ENCODE measurements around the gene SLC9A2.

The SLC9A2 gene

DNA sequence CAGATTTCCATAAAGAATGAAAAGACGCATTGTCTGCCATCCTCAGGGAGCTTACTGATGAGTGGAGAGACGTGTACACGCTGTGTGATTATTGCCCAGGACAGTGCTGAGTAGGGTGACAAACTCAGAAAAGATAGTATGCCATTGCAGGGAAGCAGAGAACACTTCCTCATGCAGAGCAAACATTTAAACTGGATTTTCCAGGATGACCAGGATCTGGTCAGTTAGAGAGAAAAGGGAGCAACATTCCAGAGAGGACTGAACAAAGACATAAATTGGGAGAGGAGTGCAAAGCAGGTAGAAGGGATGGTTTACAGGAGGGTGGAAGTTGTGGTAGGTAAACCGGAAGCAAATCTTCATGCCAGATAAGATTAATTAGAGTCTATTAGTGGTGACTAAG is 2.3 kb downstream of the SLC9A2 start:
- no peak for DNase-seq

GRCh38 chr2:102622646-102623045 is 3.3 kb downstream of the SLC9A2 start:
- no peak for DNase-seq

GRCh38 chr2:102630458-102630857 is 11.1 kb downstream of the SLC9A2 start:
- no peak for DNase-seq

GRCh38 chr2:102632380-102633175 is 13.2 kb downstream of the SLC9A2 start:
- no peak for DNase-seq

DNA sequence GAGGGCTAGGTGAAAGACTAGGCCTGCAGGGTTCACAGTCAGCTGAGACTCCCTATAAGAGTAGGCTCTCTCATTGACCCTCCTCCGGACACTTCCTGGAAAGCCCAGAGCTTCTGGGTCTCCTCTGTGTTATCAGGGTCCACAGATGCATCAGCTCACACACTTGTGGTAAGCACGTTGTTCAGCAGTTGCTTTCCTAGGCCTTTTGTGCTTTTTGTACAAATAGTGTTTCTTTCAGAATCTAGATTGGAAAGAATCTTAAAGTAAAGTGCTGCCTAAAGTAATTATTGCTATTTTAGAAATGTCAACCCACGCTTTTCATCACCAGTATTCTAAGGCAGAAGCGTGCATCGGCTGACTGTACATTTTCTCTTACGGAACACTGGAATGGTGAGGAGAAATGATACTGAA is 15.5 kb downstream of the SLC9A2 start:
- DNase-seq = no peak

DNA sequence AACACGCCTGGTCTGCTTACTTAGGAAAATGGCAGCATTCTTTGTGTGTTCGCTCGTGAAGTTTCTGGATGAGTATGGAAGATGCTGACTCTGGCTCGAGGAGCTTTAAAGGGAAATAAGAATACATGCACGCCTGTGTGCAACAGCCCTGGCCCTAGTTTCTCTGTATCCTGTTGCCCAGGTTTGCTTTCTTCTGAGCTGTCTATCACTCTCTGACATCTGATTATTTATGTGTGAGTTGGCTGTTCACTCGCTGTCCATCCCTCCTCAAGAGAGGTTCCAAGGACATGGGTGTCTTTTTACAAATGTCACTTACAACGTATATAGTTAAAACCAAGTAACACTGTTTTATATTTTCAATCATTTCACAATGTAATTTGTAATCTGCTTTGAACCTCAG is 16.0 kb downstream of the SLC9A2 start:
- no peak for DNase-seq

GRCh38 chr2:102636283-102636907 is 17.0 kb downstream of the SLC9A2 start:
- DNase-seq = no peak

- DNase-seq = no peak
Observed at GRCh38 chr2:102637358-102637757, 18.0 kb downstream of the SLC9A2 start.

DNA sequence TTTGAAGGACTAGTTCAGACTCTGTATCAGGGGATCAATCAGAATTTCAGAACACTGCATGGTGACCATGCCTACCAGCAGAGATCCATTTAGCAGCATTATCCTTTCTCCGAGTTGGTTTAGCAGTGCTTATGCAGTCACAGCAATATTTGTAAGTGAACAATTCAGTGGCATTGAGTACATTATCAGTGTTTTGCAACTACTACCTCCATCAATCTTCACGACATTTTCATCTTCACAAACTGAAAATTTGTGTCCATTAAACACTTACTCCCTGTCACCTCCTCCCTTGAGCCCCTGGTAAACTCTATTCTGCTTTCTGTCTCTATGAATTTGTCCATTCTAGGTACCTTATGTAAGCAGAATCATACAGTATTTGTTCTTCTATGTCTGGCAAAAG is 20.1 kb downstream of the SLC9A2 start:
- DNase-seq = no peak

DNA sequence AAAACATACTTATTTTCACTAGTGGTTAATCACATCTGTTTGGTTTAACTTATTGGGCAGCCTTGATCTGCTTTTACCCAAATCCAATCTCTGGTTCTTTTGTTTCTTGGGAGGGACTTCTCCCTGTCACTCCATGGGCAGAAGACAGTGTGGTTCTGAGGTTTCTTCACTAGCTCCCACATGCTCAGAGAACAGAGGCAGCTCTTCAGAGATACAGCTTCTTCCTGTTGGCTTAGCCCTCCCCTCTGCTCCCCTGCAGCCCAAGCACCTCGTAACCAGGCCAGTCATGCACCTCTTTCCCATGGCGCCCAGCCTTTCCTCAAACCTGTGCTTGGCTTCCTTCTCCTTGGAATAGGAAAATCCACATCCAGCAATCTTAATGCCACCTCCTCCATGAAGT is 32.8 kb downstream of the SLC9A2 start:
- DNase-seq = no peak

DNA sequence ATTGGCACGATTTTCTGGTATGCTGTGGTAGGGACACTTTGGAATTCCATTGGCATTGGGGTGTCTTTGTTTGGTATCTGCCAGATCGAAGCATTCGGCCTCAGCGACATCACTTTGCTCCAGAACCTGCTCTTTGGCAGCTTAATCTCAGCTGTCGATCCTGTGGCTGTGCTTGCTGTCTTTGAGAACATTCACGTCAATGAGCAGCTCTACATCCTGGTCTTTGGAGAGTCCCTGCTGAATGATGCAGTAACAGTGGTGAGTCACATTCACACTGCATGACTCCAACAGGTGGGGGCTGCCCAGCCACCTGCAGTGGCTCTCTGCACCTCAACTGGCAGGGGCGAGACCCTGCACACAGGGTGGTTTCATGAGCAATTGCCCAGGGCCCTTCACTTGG is 38.4 kb downstream of the SLC9A2 start:
- DNase-seq = no peak

GRCh38 chr2:102660070-102660469 is 40.7 kb downstream of the SLC9A2 start:
- no peak for DNase-seq

- no peak for DNase-seq
Observed at GRCh38 chr2:102660574-102660973, 41.2 kb downstream of the SLC9A2 start.

GRCh38 chr2:102661846-102662245 is 42.5 kb downstream of the SLC9A2 start:
- DNase-seq = no peak

DNA sequence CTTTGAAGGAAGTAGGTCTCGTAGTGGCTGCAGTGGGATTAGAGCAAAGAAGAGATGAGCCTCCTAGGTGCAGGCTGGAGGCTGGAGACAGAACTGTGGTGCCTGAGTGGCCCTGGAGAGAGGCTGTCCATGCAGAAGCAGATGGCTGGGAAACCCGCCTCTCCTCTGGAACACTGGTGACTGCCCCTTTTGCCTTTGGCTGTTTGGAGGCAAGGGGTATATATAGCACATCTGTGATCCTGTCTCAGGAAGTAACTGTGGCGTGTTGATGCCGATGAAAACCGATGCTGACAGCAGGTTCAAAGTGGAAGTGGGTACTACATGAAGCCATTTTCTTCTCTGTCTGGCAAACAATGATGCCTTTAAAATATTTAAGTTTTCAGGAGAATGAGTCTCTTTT is 43.5 kb downstream of the SLC9A2 start:
- DNase-seq = no peak

- DNase-seq = no peak
Observed at GRCh38 chr2:102663381-102663780, 44.0 kb downstream of the SLC9A2 start.

- DNase-seq = no peak
Observed at GRCh38 chr2:102664471-102664909, 45.1 kb downstream of the SLC9A2 start.

DNA sequence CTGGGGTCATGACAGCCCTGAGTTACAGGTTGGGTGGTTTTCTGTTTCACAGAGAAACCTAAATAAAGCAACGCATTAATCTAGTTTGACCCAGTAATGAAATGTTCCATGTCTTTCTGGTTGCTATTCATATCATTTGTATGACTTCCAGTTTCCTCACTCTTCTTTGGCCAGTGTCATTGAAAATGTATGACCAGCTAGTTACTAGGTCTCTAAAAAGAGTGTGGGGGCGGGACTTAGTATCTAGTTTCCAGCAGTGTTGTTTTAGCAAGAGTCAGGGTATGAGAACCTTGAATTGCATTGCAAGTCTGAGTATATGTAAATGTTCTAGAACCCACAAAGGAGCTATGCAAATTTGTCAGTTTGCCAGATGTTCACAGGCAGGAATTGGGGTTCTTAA is 47.7 kb downstream of the SLC9A2 start:
- DNase-seq = no peak

DNA sequence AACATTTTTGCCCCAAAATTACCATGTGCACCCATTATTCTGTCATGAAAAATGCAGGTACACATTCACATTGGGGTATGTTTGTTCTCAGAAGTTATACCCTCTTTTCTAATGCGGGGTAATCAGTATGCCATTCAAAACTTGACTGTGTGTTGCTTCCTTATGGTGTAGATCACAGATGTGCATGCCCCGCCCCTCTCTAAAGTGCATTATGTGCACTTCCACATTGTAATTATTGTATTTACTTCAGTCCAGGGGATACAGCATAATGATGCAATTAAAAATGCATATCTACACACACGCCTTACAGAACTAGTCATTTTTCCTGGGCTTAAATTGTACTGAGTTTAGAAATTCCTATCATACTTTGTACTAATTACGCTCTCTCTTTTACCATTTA is 48.8 kb downstream of the SLC9A2 start:
- DNase-seq = no peak

DNA sequence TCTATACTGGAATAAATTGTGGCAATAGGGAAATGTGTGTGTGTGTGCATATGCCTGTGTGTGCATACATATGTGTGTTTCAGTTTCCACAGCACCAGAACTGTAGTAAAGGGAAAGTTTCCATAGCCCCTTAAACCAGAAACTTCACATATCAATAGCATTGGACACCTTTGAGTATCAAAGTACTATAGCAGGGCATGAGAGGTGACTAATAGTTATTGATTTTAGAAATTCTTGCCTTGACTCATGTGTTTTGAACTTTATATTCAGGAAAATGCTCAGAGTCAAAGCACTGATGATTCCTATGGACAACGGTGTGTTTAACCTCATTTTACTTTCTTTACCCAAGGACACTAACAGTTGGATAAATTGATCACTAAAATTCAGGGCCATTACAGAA is 50.0 kb downstream of the SLC9A2 start:
- no peak for DNase-seq

GRCh38 chr2:102672107-102672776 is 52.9 kb downstream of the SLC9A2 start:
- DNase-seq = no peak

DNA sequence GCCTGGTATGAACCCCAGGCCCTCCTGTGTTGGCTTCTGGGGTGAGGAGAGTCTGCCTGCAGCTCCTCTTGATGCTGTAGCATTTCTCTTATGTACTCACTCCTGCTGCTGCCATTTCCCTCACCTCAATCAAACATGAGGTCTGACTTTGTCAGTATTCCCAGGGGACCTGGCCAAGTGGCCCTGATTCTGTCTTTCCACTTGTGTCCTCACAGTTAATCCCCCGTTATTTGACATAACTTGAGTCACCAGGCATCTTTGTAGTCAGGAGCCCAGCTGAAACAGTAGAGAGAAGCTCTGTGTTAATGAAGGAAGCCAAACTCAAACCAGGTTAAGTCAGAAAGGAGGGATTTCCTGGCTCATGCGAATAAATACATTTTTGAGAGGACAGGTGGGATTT is 55.0 kb downstream of the SLC9A2 start:
- DNase-seq = no peak

GRCh38 chr2:102674836-102675235 is 55.5 kb downstream of the SLC9A2 start:
- DNase-seq = no peak

Data from SW 1271 (cell line).